K562 (cell line): ENCODE measurements around the gene TRAPPC5. TPM values are rescaled to one million over a fixed set of nuclear protein-coding genes. Genes with fewer than 3 reads are reported as not detected.

Experiments
- ATAC-seq: fragments of 200-7000 bp; cut with Tn5 transposase; 3 replicates; pipeline ENCODE4 v1.9.1; 2020; ENCODE audit warnings: moderate library complexity
- BruUV-seq: library from RNA; stranded (reverse); fragments of 400-500 nt; replicated peaks from 2 replicates; lab custom pipeline; 2021; lab: Mats Ljungman, UMichigan
- CTCF ChIA-PET: fragments of 300-600 bp; formaldehyde crosslinking; extraction: SDS; loops from one replicate; lab custom pipeline; 2021; ENCODE audit warnings: low intra/inter-chr PET ratio; lab: Yijun Ruan, JAX
- POLR2A ChIA-PET: fragments of 300-600, 350-650 bp; sonication (Branson Sonifier 250); formaldehyde crosslinking; extraction: SDS; loops from one replicate; lab custom pipeline; 2021; ENCODE audit warnings: antibody characterized with exemption, inconsistent platforms; lab: Yijun Ruan, JAX
- DNase-seq, 4 experiments: peaks; one replicate each; pipeline versions ENCODE4 v3.0.0 to v3.0.0-alpha.2; 2011 to 2018; ENCODE audit warnings: low spot score in 3 of 4, mixed read lengths in 3 of 4; ENCODE audit errors: extremely low read depth in 1 of 4
- FAIRE-seq: peaks from 2 replicates; lab custom pipeline; 2011; peaks lifted over from hg19 to GRCh38; lab: Jason Lieb, UNC
- H2AFZ ChIP-seq: 2 replicates; pipeline ENCODE4 v1.6.0; 2011; ENCODE audit warnings: low read depth, low read length, control low read depth, inconsistent platforms
- H3K27ac ChIP-seq: fragments of 200-600 bp; 3 replicates; pipeline ENCODE4 v1.8.0; 2011; ENCODE audit warnings: low read depth, mild to moderate bottlenecking, control low read depth, inconsistent platforms, low read length, moderate library complexity, mixed read lengths; ENCODE audit errors: extremely low read depth
- H3K27me3 ChIP-seq, 2 experiments: fragments of 300-600 bp in 1 of 2; 2 replicates in 1 of 2; 3 replicates in 1 of 2; pipeline versions ENCODE4 v1.6.0 to v1.8.0; 2011; ENCODE audit warnings: inconsistent platforms in 2 of 2, low read length in 2 of 2, mild to moderate bottlenecking in 1 of 2, mixed read lengths in 1 of 2, moderate library complexity in 1 of 2; ENCODE audit not compliant: control insufficient read depth in 2 of 2, insufficient read depth in 2 of 2
- H3K36me3 ChIP-seq: fragments of 300-600 bp; 3 replicates; pipeline ENCODE4 v1.8.0; 2011; ENCODE audit warnings: mild to moderate bottlenecking, low read length, inconsistent platforms; ENCODE audit not compliant: control insufficient read depth, insufficient read depth
- H3K4me1 ChIP-seq, 2 experiments: fragments of 200-600 bp in 1 of 2; replicated peaks in 1 of 2; 2 replicates in 1 of 2; 3 replicates in 1 of 2; pipeline versions ENCODE4 v1.5.1 to v1.8.0; 2011; ENCODE audit warnings: inconsistent platforms in 2 of 2, low read length in 2 of 2, mild to moderate bottlenecking in 1 of 2, mixed read lengths in 1 of 2, moderate library complexity in 1 of 2; ENCODE audit not compliant: control insufficient read depth in 2 of 2, insufficient read depth in 2 of 2
- H3K4me2 ChIP-seq: 2 replicates; pipeline ENCODE4 v1.6.1; 2011; ENCODE audit warnings: low read length, control low read depth, inconsistent platforms, mixed read lengths; ENCODE audit not compliant: insufficient read depth
- H3K4me3 ChIP-seq: fragments of 200-600 bp; sonication (generic), shearing (Covaris generic); 2 replicates; pipeline ENCODE4 v1.5.1; 2016; ENCODE audit warnings: control low read depth, inconsistent platforms
- H3K79me2 ChIP-seq: fragments of 200-600 bp; 3 replicates; pipeline ENCODE4 v1.8.0; 2011; ENCODE audit warnings: low read length, inconsistent platforms; ENCODE audit not compliant: control insufficient read depth, insufficient read depth
- H3K9ac ChIP-seq, 2 experiments: 2 replicates each; pipeline versions ENCODE4 v1.6.0 to v1.6.1; 2011; ENCODE audit warnings: low read depth in 2 of 2, low read length in 2 of 2, control low read depth in 1 of 2, inconsistent platforms in 1 of 2, mild to moderate bottlenecking in 1 of 2, mixed read lengths in 1 of 2; ENCODE audit not compliant: insufficient read depth in 1 of 2
- H3K9me1 ChIP-seq: one replicate; pipeline ENCODE4 v1.6.0; 2011; ENCODE audit warnings: inconsistent platforms, mild to moderate bottlenecking, low read length, moderate library complexity; ENCODE audit not compliant: control insufficient read depth, insufficient read depth
- H3K9me3 ChIP-seq: replicated peaks from 2 replicates; pipeline ENCODE4 v1.5.1; 2011; ENCODE audit warnings: low read depth, low read length, inconsistent platforms; ENCODE audit not compliant: control insufficient read depth, insufficient read depth
- H4K20me1 ChIP-seq: replicated peaks from 2 replicates; pipeline ENCODE4 v1.6.1; 2011; ENCODE audit warnings: low read length, inconsistent platforms, mixed read lengths; ENCODE audit not compliant: control insufficient read depth, insufficient read depth
- BACH1 ChIP-seq: fragments of 200-800 bp; sonication (Bioruptor generic); IDR thresholded peaks from 2 replicates; pipeline ENCODE4 v1.6.1; 2016; ENCODE audit warnings: missing genetic modification characterization, missing compliant biosample characterization
- ETV6 ChIP-seq, 3 experiments: fragments of 150-350 bp in 1 of 3; sonication (generic) in 1 of 3; formaldehyde crosslinking in 1 of 3; IDR thresholded peaks; 2 replicates each; pipeline versions ENCODE4 v1.6.1 to v1.8.0; 2014 to 2022; ENCODE audit warnings: borderline replicate concordance in 2 of 3, low read depth in 2 of 3, antibody characterized with exemption in 1 of 3, low read length in 1 of 3, mild to moderate bottlenecking in 1 of 3, missing genetic modification reagents in 1 of 3
- HNRNPH1 ChIP-seq: fragments of 200-400 bp; formaldehyde crosslinking; optimal IDR thresholded peaks from 2 replicates; pipeline ENCODE3; 2017; ENCODE audit warnings: low read depth, mild to moderate bottlenecking, low read length, moderate library complexity
- IFI16 ChIP-seq: fragments of 250-450 bp; sonication (Bioruptor Pico); IDR thresholded peaks from 2 replicates; pipeline ENCODE4 v2.1.2; 2022; ENCODE audit warnings: mild to moderate bottlenecking, inconsistent platforms
- LARP7 ChIP-seq: fragments of 450-650 bp; IDR thresholded peaks from 2 replicates; pipeline ENCODE4 v1.6.1; 2016
- NCOR1 ChIP-seq: fragments of 450-650 bp; IDR thresholded peaks from 2 replicates; pipeline ENCODE4 v1.6.1; 2016; ENCODE audit warnings: mild to moderate bottlenecking, moderate library complexity
- NFE2 ChIP-seq: IDR thresholded peaks from 2 replicates; pipeline ENCODE4 v1.6.1; 2014; ENCODE audit warnings: antibody characterized with exemption, low read depth
- NR2C1 ChIP-seq, 2 experiments: fragments of 450-650 bp; IDR thresholded peaks; 2 replicates each; pipeline ENCODE4 v1.6.1; 2017; ENCODE audit warnings: mild to moderate bottlenecking in 2 of 2, antibody characterized with exemption in 1 of 2, inconsistent platforms in 1 of 2, missing compliant biosample characterization in 1 of 2, missing genetic modification characterization in 1 of 2
- NUFIP1 ChIP-seq: fragments of 450-650 bp; IDR thresholded peaks from 2 replicates; pipeline ENCODE4 v1.6.1; 2018; ENCODE audit not compliant: partially characterized antibody
- PHF20 ChIP-seq: fragments of 450-650 bp; IDR thresholded peaks from 2 replicates; pipeline ENCODE4 v1.6.1; 2018; ENCODE audit not compliant: partially characterized antibody
- TBP ChIP-seq: optimal IDR thresholded peaks from 2 replicates; pipeline ENCODE3; 2011; ENCODE audit warnings: low read depth, low read length, improper control_type of control experiment
- ZNF24 ChIP-seq: fragments of 450-650 bp; IDR thresholded peaks from 2 replicates; pipeline ENCODE4 v1.6.1; 2016
- WGBS: fragments of 100-300 bp; shearing (Covaris generic); methylation state at CpG from one replicate; pipeline ENCODE4 v1.1.6; 2016; ENCODE audit warnings: low coverage, mixed read lengths; ENCODE audit not compliant: insufficient coverage; ENCODE audit errors: missing lambda C conversion rate; 5-methylcytosine and 5-hydroxymethylcytosine counted together
- in situ Hi-C: fragments of 300-500 bp; cut with MboI; formaldehyde crosslinking; loops from 4 replicates; pipeline ENCODE4 v1.15.0; 2018; ENCODE audit warnings: inconsistent platforms, mixed read lengths
- intact Hi-C: fragments of 100-400 bp; cut with micrococcal nuclease; formaldehyde crosslinking; loops from 2 replicates; pipeline ENCODE4 v1.14.2; 2022
- polyA plus RNA-seq, 8 experiments: library from polyadenylated mRNA; depleted of rRNA in 4 of 8; stranded (reverse) in 5 of 8; unstranded in 3 of 8; fragments of >200 nt; fragmentation: Nextera tagmentation in 2 of 8; fragmentation: Illumina TruSeq in 1 of 8; extraction: Ambion mirVana in 2 of 8; extraction: Trizol in 1 of 8; gene quantifications; 2 replicates each; pipeline versions ENCODE4 v1.2.1 to v1.2.3, GENCODE V29; 2011 to 2014; ENCODE audit warnings: inconsistent platforms in 1 of 8, missing spikeins in 1 of 8
- total RNA-seq, 7 experiments: library from RNA; depleted of rRNA in 6 of 7; stranded (reverse); fragments of >200 nt in 6 of 7; fragmentation: Illumina TruSeq in 2 of 7; extraction: Trizol in 2 of 7; gene quantifications; 2 replicates each; pipeline versions ENCODE4 v1.2.1 to v1.2.3, GENCODE V29; 2011 to 2021; ENCODE audit warnings: low replicate concordance in 1 of 7
- TF ChIP-seq, protein P1 (sequence below), 2 experiments: fragments of 450-650 bp in 1 of 2; sonication (generic) in 1 of 2; formaldehyde crosslinking in 1 of 2; IDR thresholded peaks; 2 replicates each; pipeline versions ENCODE4 v1.7.1 to v1.9.0; 2016 to 2022; ENCODE audit warnings: inconsistent platforms in 1 of 2, mild to moderate bottlenecking in 1 of 2, missing genetic modification reagents in 1 of 2

TRAPPC5 gene
- total and polyA plus RNA-seq, 9 of the 15 experiments (the other 6 are each of a cell fraction or from before 2014, with no cell fraction given) = 2.0 to 76.9 (median 29.3) TPM

DNA sequence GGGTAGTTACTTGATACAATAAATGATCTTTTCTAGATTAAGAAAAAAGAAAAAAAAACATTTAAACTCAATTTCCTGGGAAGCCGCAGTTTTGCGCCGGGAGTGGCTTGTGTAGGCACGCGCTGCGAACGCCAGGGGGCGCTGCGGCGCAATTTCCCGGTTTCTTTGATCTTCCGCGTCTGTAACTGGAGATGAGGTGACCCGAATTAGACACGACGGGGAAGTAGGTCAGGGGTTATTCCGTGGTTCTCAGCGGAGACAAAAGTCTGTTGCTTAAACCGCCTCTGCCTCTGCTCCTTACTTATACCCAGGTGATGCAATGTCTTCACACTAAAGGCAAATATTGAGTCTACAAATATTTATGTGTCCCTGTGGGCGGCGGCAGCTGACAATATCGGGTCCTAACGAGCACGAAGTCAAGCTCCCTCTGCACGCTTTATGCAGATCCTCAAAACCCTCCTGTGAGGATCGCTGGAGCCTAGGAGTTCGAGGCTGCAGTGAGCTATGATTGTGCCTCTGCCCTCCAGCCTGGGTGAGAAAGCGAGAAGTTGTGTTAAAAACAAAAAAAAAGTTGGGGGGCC lies 28.5 kb upstream of the TRAPPC5 start:
- WGBS = 6% methylated on average over 28 of the region's 28 CpGs
- TF ChIP-seq TBP (no peak), LARP7 (no peak), ZNF24 (no peak), IFI16 (CRISPR knock-in tag) (no peak), NR2C1 (IDR thresholded peaks at IDR 0.05) (peak; percentile 89), NR2C1 (tag; IDR thresholded peaks at IDR 0.05) (peak; percentile 94), HNRNPH1 (no peak), NCOR1 (peak; percentile 79), NFE2 (no peak), BACH1 (tag) (no peak), PHF20 (peak; percentile 23), NUFIP1 (no peak), ETV6 (IDR thresholded peaks at IDR 0.05; ENCODE audit: borderline replicate concordance in 1 of 2, low read depth in 2 of 2, low read length in 1 of 2) (0 out of 4 replicates have a peak, but pooled peaks of 1 of the 2 experiments have one; percentile 53), ETV6 (CRISPR knock-in tag; IDR thresholded peaks at IDR 0.05; ENCODE audit: borderline replicate concordance) (no peak)
- TF ChIP-seq, protein P1, sequence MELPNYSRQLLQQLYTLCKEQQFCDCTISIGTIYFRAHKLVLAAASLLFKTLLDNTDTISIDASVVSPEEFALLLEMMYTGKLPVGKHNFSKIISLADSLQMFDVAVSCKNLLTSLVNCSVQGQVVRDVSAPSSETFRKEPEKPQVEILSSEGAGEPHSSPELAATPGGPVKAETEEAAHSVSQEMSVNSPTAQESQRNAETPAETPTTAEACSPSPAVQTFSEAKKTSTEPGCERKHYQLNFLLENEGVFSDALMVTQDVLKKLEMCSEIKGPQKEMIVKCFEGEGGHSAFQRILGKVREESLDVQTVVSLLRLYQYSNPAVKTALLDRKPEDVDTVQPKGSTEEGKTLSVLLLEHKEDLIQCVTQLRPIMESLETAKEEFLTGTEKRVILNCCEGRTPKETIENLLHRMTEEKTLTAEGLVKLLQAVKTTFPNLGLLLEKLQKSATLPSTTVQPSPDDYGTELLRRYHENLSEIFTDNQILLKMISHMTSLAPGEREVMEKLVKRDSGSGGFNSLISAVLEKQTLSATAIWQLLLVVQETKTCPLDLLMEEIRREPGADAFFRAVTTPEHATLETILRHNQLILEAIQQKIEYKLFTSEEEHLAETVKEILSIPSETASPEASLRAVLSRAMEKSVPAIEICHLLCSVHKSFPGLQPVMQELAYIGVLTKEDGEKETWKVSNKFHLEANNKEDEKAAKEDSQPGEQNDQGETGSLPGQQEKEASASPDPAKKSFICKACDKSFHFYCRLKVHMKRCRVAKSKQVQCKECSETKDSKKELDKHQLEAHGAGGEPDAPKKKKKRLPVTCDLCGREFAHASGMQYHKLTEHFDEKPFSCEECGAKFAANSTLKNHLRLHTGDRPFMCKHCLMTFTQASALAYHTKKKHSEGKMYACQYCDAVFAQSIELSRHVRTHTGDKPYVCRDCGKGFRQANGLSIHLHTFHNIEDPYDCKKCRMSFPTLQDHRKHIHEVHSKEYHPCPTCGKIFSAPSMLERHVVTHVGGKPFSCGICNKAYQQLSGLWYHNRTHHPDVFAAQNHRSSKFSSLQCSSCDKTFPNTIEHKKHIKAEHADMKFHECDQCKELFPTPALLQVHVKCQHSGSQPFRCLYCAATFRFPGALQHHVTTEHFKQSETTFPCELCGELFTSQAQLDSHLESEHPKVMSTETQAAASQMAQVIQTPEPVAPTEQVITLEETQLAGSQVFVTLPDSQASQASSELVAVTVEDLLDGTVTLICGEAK (IDR thresholded peaks at IDR 0.05) = peak; percentile 52
- TF ChIP-seq, protein P1 (CRISPR knock-in tag; IDR thresholded peaks at IDR 0.05) = no peak

More for the DNA sequence above, 28.5 kb upstream of the TRAPPC5 start:
- peak overlapping the region; percentile 72 for H3K4me2 ChIP-seq
- no peaks in the 10 kb centered on the region for H3K9me3 ChIP-seq
- peak; percentile 97 for FAIRE-seq
- intact Hi-C loops (loop anchor here (2.0 kb wide), 1 partner anchor 29 kb away; the partner anchor contains the start of gene TRAPPC5), in situ Hi-C loops (no loop called here)
- peaks cover 2 to 11% of the 10 kb centered on the region in 2 experiments; a peak in 3 of 5 replicates for H3K4me1 ChIP-seq
- peak overlapping the region in 1 of 2 experiments; percentile 75; a peak in 1 of 4 replicates for H3K9ac ChIP-seq
- ChIA-PET POLR2A (interaction anchor here (0.6 to 1.3 kb wide), 2 partner anchors 9 to 293 kb away, joined by 3 to 5 read pairs; no protein-coding TSS in a partner anchor), CTCF (interaction anchor here (1.6 kb wide), 1 partner anchor 28 kb away, joined by 6 read pairs; no protein-coding TSS in a partner anchor)
- H3K27me3 ChIP-seq = no peaks in the 10 kb centered on the region
- H3K79me2 ChIP-seq = no peaks in the 10 kb centered on the region
- peak overlapping the region; percentile 49; the same call in 1 of the 3 replicates for H3K27ac ChIP-seq
- H3K4me3 ChIP-seq = no peak overlapping the region
- H3K9me1 ChIP-seq = no peaks in the 10 kb centered on the region
- peak; percentile 79 to 92 (median 84) for DNase-seq
- H4K20me1 ChIP-seq = no peaks in the 10 kb centered on the region
- H2AFZ ChIP-seq = peak overlapping the region; percentile 95
- no TSS peak for BruUV-seq
- H3K36me3 ChIP-seq = peaks cover 7% of the 10 kb centered on the region; the same call in 1 of the 3 replicates
- ATAC-seq = peak; percentile 88
